Kidney (tissue), 14 donors: ENCODE measurements around the gene MPDU1. TPM values are rescaled to one million over a fixed set of nuclear protein-coding genes. Genes with fewer than 3 reads are reported as not detected.

Experiments
- DNase-seq, 5 donors: peaks; one replicate each; pipeline ENCODE4 v3.0.0-alpha.2; 2013 to 2020
- FAIRE-seq: peaks from 2 replicates; lab custom pipeline; 2012; peaks lifted over from hg19 to GRCh38; lab: Jason Lieb, UNC
- H3K27ac ChIP-seq, 2 donors: one replicate each; pipeline ENCODE4 v1.7.0; 2013; ENCODE audit warnings: low read depth in 2 of 2, low read length in 2 of 2, inconsistent platforms in 1 of 2
- H3K27me3 ChIP-seq: one replicate; pipeline ENCODE4 v1.7.1; 2013; ENCODE audit warnings: low read length, inconsistent platforms; ENCODE audit not compliant: control insufficient read depth, insufficient read depth
- H3K36me3 ChIP-seq, 3 donors: one replicate each; pipeline versions ENCODE4 v1.7.0 to v1.7.1; 2013; ENCODE audit warnings: low read length in 3 of 3, control low read depth in 1 of 3, inconsistent platforms in 1 of 3; ENCODE audit not compliant: insufficient read depth in 3 of 3, control insufficient read depth in 2 of 3
- H3K4me1 ChIP-seq, 3 donors: one replicate each; pipeline versions ENCODE4 v1.7.0 to v1.7.1; 2013; ENCODE audit warnings: low read length in 3 of 3, inconsistent platforms in 1 of 3, low read depth in 1 of 3; ENCODE audit not compliant: control insufficient read depth in 2 of 3, insufficient read depth in 2 of 3
- H3K4me3 ChIP-seq, 3 donors: one replicate each; pipeline versions ENCODE4 v1.7.0 to v1.8.1; 2013; ENCODE audit warnings: low read length in 3 of 3, control low read depth in 1 of 3, inconsistent platforms in 1 of 3
- H3K9ac ChIP-seq, 3 donors: one replicate each; pipeline versions ENCODE4 v1.7.0 to v1.7.1; 2013; ENCODE audit warnings: low read length in 3 of 3, control low read depth in 1 of 3, inconsistent platforms in 1 of 3
- H3K9me3 ChIP-seq, 3 donors: one replicate each; pipeline versions ENCODE4 v1.7.0 to v1.7.1; 2013; ENCODE audit warnings: low read length in 3 of 3, control low read depth in 1 of 3, inconsistent platforms in 1 of 3; ENCODE audit not compliant: control insufficient read depth in 2 of 3, insufficient read depth in 1 of 3
- intact Hi-C: fragments of 100-400 bp; cut with DNase I; formaldehyde crosslinking; loops from one replicate; pipeline ENCODE4 v1.11.1; 2022
- polyA plus RNA-seq: library from polyadenylated mRNA; stranded (reverse); fragments of 350-450 nt; fragmentation: Illumina TruSeq; extraction: RNeasy Lipid Tissue Mini Kit (QIAGEN cat#74804); gene quantifications from one replicate; pipeline ENCODE4 v1.2.3, GENCODE V29; 2014; ENCODE audit warnings: low read depth, low replicate concordance; ENCODE audit not compliant: insufficient read depth
- total RNA-seq: library from RNA; stranded (reverse); fragmentation: NEBNext Ultra II Directional; extraction: Animal tissue kit (Norgen Biotek cat#: 25700); gene quantifications from one replicate; pipeline ENCODE4 v1.2.1, GENCODE V29; 2021
- TF ChIP-seq, protein P1 (sequence below): IDR thresholded peaks from 3 replicates; pipeline ENCODE4 v1.5.1; 2012; ENCODE audit warnings: mild to moderate bottlenecking, moderate library complexity, borderline replicate concordance; ENCODE audit not compliant: insufficient read depth; ENCODE audit errors: extremely low read depth
- donor health status: control.
- donor health status: control.
- donor health status: control.
- donor health status: control.
- donor health status: control.
- donor health status: DM: yes; HTN: yes; CAD: no.
- donor health status: Normal renal cell carcinoma (clear cell type).

The MPDU1 gene
- total and polyA plus RNA-seq, 2 donors from 2014 or later, result 54.2 to 145 TPM

DNA sequence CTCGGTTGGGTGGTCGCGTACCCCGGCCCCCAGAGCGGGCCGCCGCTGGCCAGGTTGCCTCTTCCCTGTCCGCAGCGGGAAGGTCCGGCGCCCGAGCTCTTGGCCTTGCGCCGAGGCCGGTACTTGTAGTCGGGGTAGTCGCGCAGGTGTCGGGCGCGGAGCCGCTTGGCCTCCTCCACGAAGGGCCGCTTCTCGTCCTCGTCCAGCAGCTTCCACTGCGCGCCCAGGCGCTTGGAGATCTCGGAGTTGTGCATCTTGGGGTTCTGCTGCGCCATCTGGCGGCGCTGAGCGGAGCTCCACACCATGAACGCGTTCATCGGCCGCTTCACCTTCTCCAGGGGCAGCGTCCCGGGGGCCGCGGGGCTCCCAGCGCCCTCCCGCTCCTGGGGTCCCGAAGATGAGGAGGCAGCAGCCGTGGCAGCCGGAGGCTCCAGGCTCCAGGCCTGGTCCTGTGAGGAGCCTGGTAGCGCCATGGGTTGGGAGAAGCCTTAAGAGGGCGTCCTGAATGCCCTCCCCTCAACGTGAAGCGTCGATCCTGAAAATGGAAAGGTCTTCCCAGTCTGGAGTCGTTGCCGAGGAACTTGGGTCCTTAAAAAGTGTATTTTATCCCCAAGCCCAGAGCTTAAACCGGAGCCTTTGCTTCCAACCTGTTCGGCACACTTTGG is 5.7 kb downstream of the MPDU1 start:
- no peak overlapping the region for H3K27ac ChIP-seq
- TF ChIP-seq, protein P1, sequence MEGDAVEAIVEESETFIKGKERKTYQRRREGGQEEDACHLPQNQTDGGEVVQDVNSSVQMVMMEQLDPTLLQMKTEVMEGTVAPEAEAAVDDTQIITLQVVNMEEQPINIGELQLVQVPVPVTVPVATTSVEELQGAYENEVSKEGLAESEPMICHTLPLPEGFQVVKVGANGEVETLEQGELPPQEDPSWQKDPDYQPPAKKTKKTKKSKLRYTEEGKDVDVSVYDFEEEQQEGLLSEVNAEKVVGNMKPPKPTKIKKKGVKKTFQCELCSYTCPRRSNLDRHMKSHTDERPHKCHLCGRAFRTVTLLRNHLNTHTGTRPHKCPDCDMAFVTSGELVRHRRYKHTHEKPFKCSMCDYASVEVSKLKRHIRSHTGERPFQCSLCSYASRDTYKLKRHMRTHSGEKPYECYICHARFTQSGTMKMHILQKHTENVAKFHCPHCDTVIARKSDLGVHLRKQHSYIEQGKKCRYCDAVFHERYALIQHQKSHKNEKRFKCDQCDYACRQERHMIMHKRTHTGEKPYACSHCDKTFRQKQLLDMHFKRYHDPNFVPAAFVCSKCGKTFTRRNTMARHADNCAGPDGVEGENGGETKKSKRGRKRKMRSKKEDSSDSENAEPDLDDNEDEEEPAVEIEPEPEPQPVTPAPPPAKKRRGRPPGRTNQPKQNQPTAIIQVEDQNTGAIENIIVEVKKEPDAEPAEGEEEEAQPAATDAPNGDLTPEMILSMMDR, result peak; percentile 89
- H3K36me3 ChIP-seq, result peaks cover 10 to 44% (median 33%) of the 10 kb centered on the region in 3 donors

DNA sequence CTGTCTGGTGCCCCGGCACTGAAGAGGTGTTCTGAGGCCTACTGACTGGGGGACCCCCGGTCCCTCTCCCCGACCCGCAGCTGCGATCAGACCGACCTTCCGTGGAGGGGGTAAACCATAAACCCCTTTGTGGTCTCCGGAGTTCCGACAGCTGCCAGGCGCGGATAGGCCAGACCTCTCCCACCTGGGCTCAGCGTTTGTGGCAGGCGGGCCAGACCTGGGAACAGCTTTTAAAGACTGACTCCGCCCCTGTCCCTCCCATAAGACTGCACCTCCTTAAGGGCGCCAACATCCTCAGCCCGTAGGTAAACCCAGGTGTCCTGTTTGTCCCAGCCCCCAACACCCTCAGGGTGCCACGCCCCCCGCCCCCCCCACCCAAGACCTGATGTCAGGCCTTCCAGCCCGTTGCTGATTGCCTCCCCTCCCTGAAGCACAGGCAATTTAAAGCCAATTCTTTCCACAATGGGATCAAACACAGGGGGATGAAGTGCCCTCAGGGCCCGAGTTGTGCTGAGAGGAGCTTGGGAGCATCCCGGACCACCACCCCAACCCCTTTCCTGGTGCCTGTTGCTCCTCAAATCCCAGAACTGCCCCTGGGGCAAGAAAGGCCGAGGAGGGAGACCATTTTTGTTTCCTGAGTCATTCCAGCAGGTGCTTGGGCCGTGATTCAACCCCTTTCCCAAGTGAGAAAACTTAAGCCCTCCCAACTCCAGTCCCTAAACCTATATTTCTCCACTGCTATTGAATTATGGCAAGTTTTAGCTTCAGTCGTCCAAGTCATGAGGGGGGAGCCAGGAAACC is 6.4 kb downstream of the MPDU1 start, which contains the start of gene SOX15:
SOX15 (minus strand) TSS at position 204 of the 801 bp plus-strand sequence. CDS start 418 bp downstream, outside the sequence.
- no peak within 1 kb of the TSS for H3K27ac ChIP-seq
- TF ChIP-seq, protein P1, result no peak
- peak within 1 kb of the TSS in 1 of 3 donors; percentile 37 for H3K4me3 ChIP-seq
- intact Hi-C loops, result no loop called here
- H3K9me3 ChIP-seq, result no peaks in the 10 kb centered on the region
- peaks cover 12 to 48% (median 37%) of the 10 kb centered on the region in 3 donors for H3K36me3 ChIP-seq
- FAIRE-seq (no peak), DNase-seq (peak in 2 of 5 donors; percentile 75 to 81)
- H3K4me1 ChIP-seq, result peaks cover 0 to 7% (median 7%) of the 10 kb centered on the region in 3 donors
- no peaks in the 10 kb centered on the region for H3K27me3 ChIP-seq
- peak within 1 kb of the TSS in 2 of 3 donors; percentile 32 to 40 for H3K9ac ChIP-seq

More for the DNA sequence above, 5.7 kb downstream of the MPDU1 start:
- intact Hi-C loops, result no loop called here
- H3K9me3 ChIP-seq, result no peaks in the 10 kb centered on the region
- peak overlapping the region in 1 of 3 donors; percentile 37 for H3K4me3 ChIP-seq
- peak overlapping the region in 2 of 3 donors; percentile 32 to 40 for H3K9ac ChIP-seq
- peaks cover 0 to 11% (median 10%) of the 10 kb centered on the region in 3 donors for H3K4me1 ChIP-seq
- DNase-seq (peak; percentile 88 to 95 (median 91)), FAIRE-seq (no peak)
- H3K27me3 ChIP-seq, result no peaks in the 10 kb centered on the region

DNA sequence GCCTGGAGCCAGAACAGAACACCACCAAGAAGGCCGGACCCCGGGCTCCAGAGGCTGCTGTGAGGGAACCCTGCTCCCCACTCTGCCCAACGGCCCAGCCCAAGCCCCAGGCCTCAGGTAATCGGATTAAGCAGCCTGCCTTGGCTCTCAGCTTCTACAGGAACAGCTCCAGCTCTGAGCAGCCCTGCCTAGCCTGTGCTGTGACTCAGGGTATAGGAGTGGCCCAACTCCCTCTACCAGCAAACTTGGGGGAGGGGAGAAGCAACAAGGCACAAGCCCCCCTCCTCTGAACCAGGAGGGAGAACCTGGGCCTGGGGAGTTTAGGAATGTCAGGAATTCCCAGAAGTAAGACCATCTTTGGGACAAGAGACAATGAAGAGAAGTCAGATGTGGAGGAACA is 7.1 kb downstream of the MPDU1 start:
- intact Hi-C loops, result no loop called here
- Histone ChIP-seq H3K27me3 (no peaks in the 10 kb centered on the region), H3K36me3 (peaks cover 13 to 54% (median 43%) of the 10 kb centered on the region in 3 donors), H3K9ac (no peak overlapping the region), H3K4me3 (no peak overlapping the region), H3K4me1 (peaks cover 0 to 7% (median 7%) of the 10 kb centered on the region in 3 donors), H3K9me3 (no peaks in the 10 kb centered on the region), H3K27ac (no peak overlapping the region)
- TF ChIP-seq, protein P1, result no peak
- peak in 1 of 5 donors; percentile 43 for DNase-seq
- FAIRE-seq, result no peak
